SKM-1 (cell line): ENCODE results near the gene ALK.

Experiments
- DNase-seq: peaks from one replicate; lab custom pipeline; 2025; ENCODE audit not compliant: unreplicated experiment; lab: John Stamatoyannopoulos, UW

Gene ALK

GRCh38 chr2:29377788-29378187 lies 543.6 kb downstream of the ALK start:
- no peak for DNase-seq

- DNase-seq: no peak
These were observed 544.8 kb downstream of the ALK start for GRCh38 chr2:29376541-29376940.

GRCh38 chr2:29375843-29376242 lies 545.5 kb downstream of the ALK start:
- no peak for DNase-seq

GRCh38 chr2:29374823-29375222 lies 546.6 kb downstream of the ALK start:
- no peak for DNase-seq

- DNase-seq: no peak
These were observed 547.5 kb downstream of the ALK start for GRCh38 chr2:29373870-29374269.

- DNase-seq: no peak
These were observed 549.2 kb downstream of the ALK start for GRCh38 chr2:29372185-29372584.

- DNase-seq: no peak
These were observed 550.7 kb downstream of the ALK start for GRCh38 chr2:29370581-29371125.

- DNase-seq: no peak
These were observed 551.2 kb downstream of the ALK start for GRCh38 chr2:29370173-29370572.

GRCh38 chr2:29368659-29369040 lies 552.7 kb downstream of the ALK start:
- no peak for DNase-seq

GRCh38 chr2:29367986-29368658 lies 553.3 kb downstream of the ALK start:
- no peak for DNase-seq

GRCh38 chr2:29363111-29363510 lies 558.3 kb downstream of the ALK start:
- DNase-seq: no peak

GRCh38 chr2:29361231-29361630 lies 560.2 kb downstream of the ALK start:
- DNase-seq: no peak

- DNase-seq: no peak
These were observed 561.2 kb downstream of the ALK start for GRCh38 chr2:29360016-29360784.

GRCh38 chr2:29353403-29353991 lies 567.9 kb downstream of the ALK start:
- no peak for DNase-seq

- DNase-seq: no peak
These were observed 569.3 kb downstream of the ALK start for GRCh38 chr2:29351916-29352591.

- no peak for DNase-seq
These were observed 570.1 kb downstream of the ALK start for GRCh38 chr2:29351248-29351647.

GRCh38 chr2:29349316-29350030 lies 571.9 kb downstream of the ALK start:
- DNase-seq: no peak

- no peak for DNase-seq
These were observed 573.5 kb downstream of the ALK start for GRCh38 chr2:29347774-29348461.

- DNase-seq: no peak
These were observed 576.1 kb downstream of the ALK start for GRCh38 chr2:29345236-29345635.

GRCh38 chr2:29343830-29344229 lies 577.6 kb downstream of the ALK start:
- DNase-seq: no peak
